H1 (cell line): ENCODE measurements around the gene CTNNA3. TPM values are rescaled to one million over a fixed set of nuclear protein-coding genes. Genes with fewer than 3 reads are reported as not detected.

Source experiments
- CTCF ChIA-PET: fragments of 300-600 bp; sonication (Branson Sonifier 250); formaldehyde crosslinking; loops from one replicate; lab custom pipeline; 2021; ENCODE audit not compliant: partially characterized antibody; lab: Charles Lee
- POLR2A ChIA-PET: fragments of 300-600 bp; sonication (Branson Sonifier 250); formaldehyde crosslinking; loops from one replicate; lab custom pipeline; 2021; ENCODE audit warnings: inconsistent platforms; ENCODE audit not compliant: partially characterized antibody; lab: Charles Lee
- DNase-seq, 2 experiments: peaks; one replicate each; pipeline versions ENCODE4 v3.0.0 to v3.0.0-alpha.2; 2010 to 2022; ENCODE audit warnings: low spot score in 2 of 2, low read depth in 1 of 2, mixed read lengths in 1 of 2
- FAIRE-seq: peaks from 2 replicates; lab custom pipeline; 2011; peaks lifted over from hg19 to GRCh38; lab: Jason Lieb, UNC
- H2AFZ ChIP-seq: 2 replicates; pipeline ENCODE4 v1.8.1; 2012; ENCODE audit warnings: low read length, inconsistent platforms
- H2AK5ac ChIP-seq: 2 replicates; pipeline ENCODE4 v1.6.1; 2013; ENCODE audit warnings: low read depth, low read length
- H2BK120ac ChIP-seq: replicated peaks from 2 replicates; pipeline ENCODE3; 2013; ENCODE audit warnings: low read depth, low read length, inconsistent platforms
- H2BK12ac ChIP-seq: 2 replicates; pipeline ENCODE4 v1.6.1; 2013; ENCODE audit warnings: low read depth, low read length
- H2BK15ac ChIP-seq: 2 replicates; pipeline ENCODE4 v1.6.1; 2013; ENCODE audit warnings: low read length
- H2BK20ac ChIP-seq: 2 replicates; pipeline ENCODE4 v1.6.1; 2013; ENCODE audit warnings: low read length
- H2BK5ac ChIP-seq: 2 replicates; pipeline ENCODE4 v1.6.1; 2013; ENCODE audit warnings: low read depth, low read length
- H3K14ac ChIP-seq: 2 replicates; pipeline ENCODE4 v1.6.1; 2013; ENCODE audit warnings: inconsistent platforms; ENCODE audit not compliant: insufficient read length
- H3K18ac ChIP-seq: 2 replicates; pipeline ENCODE4 v1.6.1; 2013; ENCODE audit warnings: low read length; ENCODE audit errors: extremely low read depth
- H3K23ac ChIP-seq: 2 replicates; pipeline ENCODE4 v1.6.1; 2013; ENCODE audit warnings: inconsistent platforms; ENCODE audit not compliant: insufficient read length
- H3K23me2 ChIP-seq: 2 replicates; pipeline ENCODE4 v1.6.1; 2013; ENCODE audit warnings: low read depth, low read length
- H3K27ac ChIP-seq: 2 replicates; pipeline ENCODE4 v1.6.1; 2011; ENCODE audit warnings: low read depth, low read length, inconsistent platforms
- H3K27me3 ChIP-seq, 4 experiments: replicated peaks in 1 of 4; 1 replicate in 1 of 4; 2 replicates in 3 of 4; pipeline versions ENCODE4 v1.6.1 to v1.8.1; 2011 to 2013; ENCODE audit warnings: low read length in 3 of 4, mild to moderate bottlenecking in 3 of 4, inconsistent platforms in 2 of 4, mixed read lengths in 2 of 4, moderate library complexity in 1 of 4; ENCODE audit not compliant: control insufficient read depth in 3 of 4, insufficient read depth in 3 of 4; ENCODE audit errors: extremely low read depth in 1 of 4
- H3K36me3 ChIP-seq, 4 experiments: 2 replicates each; pipeline versions ENCODE4 v1.6.1 to v1.8.1; 2011 to 2013; ENCODE audit warnings: mild to moderate bottlenecking in 4 of 4, low read length in 3 of 4, moderate library complexity in 2 of 4, control low read depth in 1 of 4, inconsistent platforms in 1 of 4; ENCODE audit not compliant: insufficient read depth in 4 of 4, control insufficient read depth in 2 of 4
- H3K4ac ChIP-seq: replicated peaks from 2 replicates; pipeline ENCODE3; 2013; ENCODE audit warnings: low read length, low read depth, mixed read lengths, inconsistent platforms; ENCODE audit not compliant: insufficient read length
- H3K4me1 ChIP-seq, 4 experiments: replicated peaks in 1 of 4; 1 replicate in 1 of 4; 2 replicates in 3 of 4; pipeline versions ENCODE4 v1.6.1 to v1.8.1; 2011 to 2013; ENCODE audit warnings: low read length in 3 of 4, inconsistent platforms in 2 of 4, mixed read lengths in 1 of 4; ENCODE audit not compliant: insufficient read depth in 4 of 4, control insufficient read depth in 3 of 4
- H3K4me2 ChIP-seq, 2 experiments: 2 replicates each; pipeline versions ENCODE4 v1.6.1 to v1.8.1; 2011 to 2013; ENCODE audit warnings: low read depth in 2 of 2, low read length in 2 of 2, control low read depth in 1 of 2, inconsistent platforms in 1 of 2, mild to moderate bottlenecking in 1 of 2; ENCODE audit not compliant: insufficient read depth in 1 of 2
- H3K4me3 ChIP-seq, 4 experiments: fragments of 200-600, 300-600 bp in 1 of 4; sonication (generic), shearing (Covaris generic), sonication (Bioruptor Twin) in 1 of 4; 2 replicates each; pipeline versions ENCODE4 v1.5.1 to v1.8.1; 2011 to 2016; ENCODE audit warnings: low read length in 4 of 4, low read depth in 3 of 4, control low read depth in 2 of 4, inconsistent platforms in 2 of 4, mild to moderate bottlenecking in 2 of 4, mixed read lengths in 1 of 4, moderate library complexity in 1 of 4; ENCODE audit not compliant: insufficient read depth in 2 of 4; ENCODE audit errors: extremely low read depth in 1 of 4
- H3K56ac ChIP-seq: replicated peaks from 2 replicates; pipeline ENCODE3; 2013; ENCODE audit warnings: low read depth, mild to moderate bottlenecking, mixed read lengths, low read length, inconsistent platforms; ENCODE audit not compliant: insufficient read length
- H3K79me1 ChIP-seq: 2 replicates; pipeline ENCODE4 v1.6.1; 2013; ENCODE audit warnings: low read depth, low read length, control low read depth
- H3K79me2 ChIP-seq, 2 experiments: 2 replicates each; pipeline versions ENCODE4 v1.6.1 to v1.8.1; 2012 to 2013; ENCODE audit warnings: low read length in 2 of 2, mild to moderate bottlenecking in 2 of 2, inconsistent platforms in 1 of 2; ENCODE audit not compliant: insufficient read depth in 2 of 2, control insufficient read depth in 1 of 2
- H3K9ac ChIP-seq, 4 experiments: replicated peaks in 1 of 4; 1 replicate in 1 of 4; 2 replicates in 3 of 4; pipeline versions ENCODE4 v1.6.1 to v1.8.1; 2011 to 2013; ENCODE audit warnings: low read depth in 3 of 4, low read length in 3 of 4, control low read depth in 2 of 4, mild to moderate bottlenecking in 2 of 4, moderate library complexity in 2 of 4, inconsistent platforms in 1 of 4; ENCODE audit errors: extremely low read depth in 1 of 4
- H3K9me3 ChIP-seq, 2 experiments: 2 replicates each; pipeline versions ENCODE4 v1.6.1 to v1.8.1; 2012 to 2013; ENCODE audit warnings: mild to moderate bottlenecking in 2 of 2, moderate library complexity in 2 of 2, control low read depth in 1 of 2, inconsistent platforms in 1 of 2, low read depth in 1 of 2, low read length in 1 of 2, mixed read lengths in 1 of 2; ENCODE audit not compliant: insufficient read depth in 2 of 2
- H4K20me1 ChIP-seq, 2 experiments: replicated peaks in 1 of 2; 2 replicates each; pipeline versions ENCODE3 to v1.8.1; 2011 to 2013; ENCODE audit warnings: inconsistent platforms in 2 of 2, low read length in 2 of 2, mild to moderate bottlenecking in 1 of 2; ENCODE audit not compliant: insufficient read depth in 2 of 2, control insufficient read depth in 1 of 2
- H4K5ac ChIP-seq: 2 replicates; pipeline ENCODE4 v1.6.1; 2013; ENCODE audit warnings: low read length, low read depth, mixed read lengths, inconsistent platforms; ENCODE audit not compliant: insufficient read length
- H4K8ac ChIP-seq: 2 replicates; pipeline ENCODE4 v1.8.0; 2013; ENCODE audit warnings: mild to moderate bottlenecking, moderate library complexity, low read length, inconsistent platforms; ENCODE audit not compliant: insufficient read depth; ENCODE audit errors: extremely low read depth
- H4K91ac ChIP-seq: replicated peaks from 2 replicates; pipeline ENCODE3; 2013; ENCODE audit warnings: low read length, mixed read lengths, inconsistent platforms; ENCODE audit not compliant: insufficient read length
- ASH2L ChIP-seq: fragments of 200-600, 300-600 bp; sonication (generic); IDR thresholded peaks from one replicate; pipeline ENCODE4 v1.7.1; 2017; ENCODE audit warnings: low read length
- CEBPB ChIP-seq: IDR thresholded peaks from 2 replicates; pipeline ENCODE4 v1.6.1; 2012; ENCODE audit warnings: low read depth, low read length
- CHD2 ChIP-seq: IDR thresholded peaks from 2 replicates; pipeline ENCODE4 v1.6.1; 2012; ENCODE audit warnings: low read length, improper control_type of control experiment
- EGR1 ChIP-seq: IDR thresholded peaks from 2 replicates; pipeline ENCODE4 v1.6.1; 2011; ENCODE audit warnings: low read depth, low read length, borderline replicate concordance
- FOSL1 ChIP-seq: IDR thresholded peaks from 2 replicates; pipeline ENCODE4 v1.6.1; 2011; ENCODE audit warnings: mild to moderate bottlenecking, low read depth, low read length, moderate library complexity; ENCODE audit not compliant: insufficient read depth
- HDAC2 ChIP-seq, 2 experiments: fragments of 300-600 bp in 1 of 2; sonication (generic) in 1 of 2; IDR thresholded peaks; 2 replicates each; pipeline ENCODE4 v1.6.1; 2011 to 2012; ENCODE audit warnings: low read depth in 2 of 2, low read length in 2 of 2, mild to moderate bottlenecking in 2 of 2, moderate library complexity in 2 of 2, borderline replicate concordance in 1 of 2, inconsistent platforms in 1 of 2
- KDM5A ChIP-seq: fragments of 200-600 bp; IDR thresholded peaks from 2 replicates; pipeline ENCODE4 v1.7.1; 2012; ENCODE audit warnings: mild to moderate bottlenecking, low read length, inconsistent platforms, mixed read lengths
- POLR2A ChIP-seq, 2 experiments: IDR thresholded peaks; 1 replicate in 1 of 2; 2 replicates in 1 of 2; pipeline ENCODE4 v1.6.1; 2011; ENCODE audit warnings: low read depth in 2 of 2, low read length in 2 of 2, mild to moderate bottlenecking in 2 of 2; ENCODE audit errors: control extremely low read depth in 1 of 2
- RXRA ChIP-seq: IDR thresholded peaks from 2 replicates; pipeline ENCODE4 v1.6.1; 2011; ENCODE audit warnings: low read depth, mild to moderate bottlenecking, low read length, moderate library complexity; ENCODE audit not compliant: insufficient read depth
- SAP30 ChIP-seq: fragments of 300-600 bp; sonication (generic); IDR thresholded peaks from 2 replicates; pipeline ENCODE4 v1.7.1; 2012; ENCODE audit warnings: low read length, moderate library complexity, mild to moderate bottlenecking, inconsistent platforms; ENCODE audit not compliant: insufficient read depth, insufficient replicate concordance
- SP2 ChIP-seq: IDR thresholded peaks from 2 replicates; pipeline ENCODE4 v1.6.1; 2012; ENCODE audit warnings: mild to moderate bottlenecking, low read length, inconsistent platforms
- YY1 ChIP-seq: IDR thresholded peaks from 2 replicates; pipeline ENCODE4 v1.6.1; 2011; ENCODE audit warnings: low read depth, mild to moderate bottlenecking, low read length
- polyA plus RNA-seq, 7 experiments: library from polyadenylated mRNA; depleted of rRNA in 3 of 7; stranded (reverse) in 5 of 7; unstranded in 2 of 7; fragments of >200 nt in 5 of 7; fragments of 200-250 nt in 2 of 7; gene quantifications; 1 replicate in 5 of 7; 2 replicates in 1 of 7; 4 replicates in 1 of 7; pipeline versions ENCODE4 v1.2.1 to v1.2.3, GENCODE V29; 2011 to 2013; ENCODE audit warnings: missing spikeins in 2 of 7, mixed read lengths in 2 of 7
- total RNA-seq: library from RNA; stranded (reverse); fragmentation: NEBNext Ultra II Directional; extraction: Animal tissue kit (Norgen Biotek cat#: 25700); gene quantifications from 2 replicates; pipeline ENCODE4 v1.2.1, GENCODE V29; 2021
- TF ChIP-seq, protein P1 (sequence below): IDR thresholded peaks from 2 replicates; pipeline ENCODE4 v1.6.1; 2012; ENCODE audit warnings: inconsistent platforms
- TF ChIP-seq, protein P2 (sequence below): IDR thresholded peaks from 2 replicates; pipeline ENCODE4 v1.6.1; 2012; ENCODE audit warnings: inconsistent platforms

Gene CTNNA3
- total and polyA plus RNA-seq, 2 of the 8 experiments (the other 6 are each of a cell fraction or from before 2014, with no cell fraction given) = 1.3 to 1.5 TPM

DNA sequence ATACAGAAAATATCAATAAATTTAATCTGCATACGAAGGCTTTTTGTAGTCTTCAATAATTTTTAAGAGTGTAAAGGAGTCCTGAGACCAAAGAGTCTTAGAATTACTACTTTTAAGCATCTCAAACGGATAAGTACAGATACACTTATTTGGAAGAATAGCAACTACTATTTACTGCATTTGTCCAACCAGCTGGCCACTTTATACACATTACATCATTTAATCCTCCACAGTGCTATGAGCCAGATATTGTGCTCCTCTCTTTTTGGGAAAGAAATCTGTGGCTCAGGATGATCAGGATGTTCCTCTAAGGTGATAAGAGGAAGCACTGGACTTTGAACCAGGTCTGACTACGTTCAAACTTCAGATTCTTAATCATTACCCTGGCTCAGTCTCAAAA lies 1358.8 kb downstream of the CTNNA3 start (continued):
- TF ChIP-seq FOSL1 = no peak

GRCh38 chr10:66336791-66337190 lies 1359.2 kb downstream of the CTNNA3 start:
- Histone ChIP-seq H2BK15ac (no peak overlapping the region), H2AK5ac (no peak overlapping the region), H3K56ac (no peak overlapping the region), H2BK12ac (no peak overlapping the region), H3K23ac (no peak overlapping the region), H4K8ac (no peak overlapping the region), H3K4me3 (no peak overlapping the region), H3K4ac (no peak overlapping the region), H3K27me3 (no peaks in the 10 kb centered on the region), H3K9ac (no peak overlapping the region), H4K91ac (no peak overlapping the region), H3K79me1 (no peaks in the 10 kb centered on the region), H3K79me2 (no peaks in the 10 kb centered on the region), H4K5ac (no peak overlapping the region), H3K36me3 (no peaks in the 10 kb centered on the region), H2AFZ (no peak overlapping the region), H3K4me1 (no peaks in the 10 kb centered on the region), H3K9me3 (peaks cover 8 to 12% of the 10 kb centered on the region in 2 experiments), H4K20me1 (no peaks in the 10 kb centered on the region), H3K18ac (no peak overlapping the region), H3K27ac (no peak overlapping the region), H2BK5ac (no peak overlapping the region), H3K4me2 (no peak overlapping the region), H2BK20ac (no peak overlapping the region), H2BK120ac (no peak overlapping the region), H3K23me2 (no peaks in the 10 kb centered on the region), H3K14ac (no peak overlapping the region)
- FAIRE-seq = no peak
- ChIA-PET POLR2A (no interaction called here), CTCF (no interaction called here)
- DNase-seq = no peak
- TF ChIP-seq, protein P1, sequence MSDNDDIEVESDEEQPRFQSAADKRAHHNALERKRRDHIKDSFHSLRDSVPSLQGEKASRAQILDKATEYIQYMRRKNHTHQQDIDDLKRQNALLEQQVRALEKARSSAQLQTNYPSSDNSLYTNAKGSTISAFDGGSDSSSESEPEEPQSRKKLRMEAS = no peak
- no peak for TF ChIP-seq EGR1
- no peak for TF ChIP-seq ASH2L
- TF ChIP-seq SAP30 = no peak
- TF ChIP-seq RXRA = no peak
- TF ChIP-seq SP2 = no peak
- TF ChIP-seq CEBPB = no peak
- no peak for TF ChIP-seq CHD2
- TF ChIP-seq KDM5A = no peak
- TF ChIP-seq POLR2A (IDR thresholded peaks at IDR 0.05; ENCODE audit: control extremely low read depth in 1 of 2, low read depth in 2 of 2, low read length in 2 of 2) = no peak
- TF ChIP-seq, protein P2, sequence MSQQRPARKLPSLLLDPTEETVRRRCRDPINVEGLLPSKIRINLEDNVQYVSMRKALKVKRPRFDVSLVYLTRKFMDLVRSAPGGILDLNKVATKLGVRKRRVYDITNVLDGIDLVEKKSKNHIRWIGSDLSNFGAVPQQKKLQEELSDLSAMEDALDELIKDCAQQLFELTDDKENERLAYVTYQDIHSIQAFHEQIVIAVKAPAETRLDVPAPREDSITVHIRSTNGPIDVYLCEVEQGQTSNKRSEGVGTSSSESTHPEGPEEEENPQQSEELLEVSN = no peak
- TF ChIP-seq HDAC2 (IDR thresholded peaks at IDR 0.05; ENCODE audit: borderline replicate concordance in 1 of 2, low read depth in 2 of 2, low read length in 2 of 2) = no peak
- TF ChIP-seq YY1 = no peak
